GM21619 (cell line): ENCODE data around the gene ADH5.
"Not testable (repeated sequence)": the region's sequence is repeated elsewhere in the genome, so short reads cannot be mapped to it uniquely, and the experiment has no call there.

Experiments used
- ATAC-seq: cut with Tn5 transposase; IDR thresholded peaks from one replicate; pipeline ENCODE4 v1.9.1; 2021; ENCODE audit not compliant: unreplicated experiment

Gene ADH5

GRCh38 chr4:99038213-99038612, 50.4 kb downstream of the ADH5 start:
- no peak for ATAC-seq

- ATAC-seq, result no peak
These were observed 54.6 kb downstream of the ADH5 start for GRCh38 chr4:99033956-99034355.

GRCh38 chr4:99029852-99030251, 58.7 kb downstream of the ADH5 start:
- ATAC-seq, result no peak

GRCh38 chr4:99029018-99029735, 59.4 kb downstream of the ADH5 start:
- peak; percentile 44 for ATAC-seq

GRCh38 chr4:99028187-99028586, 60.4 kb downstream of the ADH5 start:
- peak; percentile 58 for ATAC-seq

GRCh38 chr4:99027304-99027703, 61.3 kb downstream of the ADH5 start:
- ATAC-seq, result no peak

GRCh38 chr4:99025506-99025905, 63.1 kb downstream of the ADH5 start:
- ATAC-seq, result no peak

- no peak for ATAC-seq
These were observed 63.9 kb downstream of the ADH5 start for GRCh38 chr4:99024481-99025275.

GRCh38 chr4:99023800-99024251, 64.8 kb downstream of the ADH5 start:
- ATAC-seq, result not testable (repeated sequence)

GRCh38 chr4:99022566-99022965, 66.0 kb downstream of the ADH5 start:
- no peak for ATAC-seq

- ATAC-seq, result no peak
These were observed 67.2 kb downstream of the ADH5 start for GRCh38 chr4:99021386-99021785.
